Stimulated activated CD8-positive, alpha-beta memory T cell treated with anti-CD3 and anti-CD28 coated beads, Interleukin-15, amount 100 ng/mL, for 24 hours (primary cell): ENCODE data around the gene LIN7B.
"Not testable (repeated sequence)": the region's sequence is repeated elsewhere in the genome, so short reads cannot be mapped to it uniquely, and the experiment has no call there.

Experiments used
- DNase-seq: peaks from one replicate; pipeline ENCODE4 v3.0.0-alpha.2; 2020; ENCODE audit warnings: low read depth

The LIN7B gene

DNA sequence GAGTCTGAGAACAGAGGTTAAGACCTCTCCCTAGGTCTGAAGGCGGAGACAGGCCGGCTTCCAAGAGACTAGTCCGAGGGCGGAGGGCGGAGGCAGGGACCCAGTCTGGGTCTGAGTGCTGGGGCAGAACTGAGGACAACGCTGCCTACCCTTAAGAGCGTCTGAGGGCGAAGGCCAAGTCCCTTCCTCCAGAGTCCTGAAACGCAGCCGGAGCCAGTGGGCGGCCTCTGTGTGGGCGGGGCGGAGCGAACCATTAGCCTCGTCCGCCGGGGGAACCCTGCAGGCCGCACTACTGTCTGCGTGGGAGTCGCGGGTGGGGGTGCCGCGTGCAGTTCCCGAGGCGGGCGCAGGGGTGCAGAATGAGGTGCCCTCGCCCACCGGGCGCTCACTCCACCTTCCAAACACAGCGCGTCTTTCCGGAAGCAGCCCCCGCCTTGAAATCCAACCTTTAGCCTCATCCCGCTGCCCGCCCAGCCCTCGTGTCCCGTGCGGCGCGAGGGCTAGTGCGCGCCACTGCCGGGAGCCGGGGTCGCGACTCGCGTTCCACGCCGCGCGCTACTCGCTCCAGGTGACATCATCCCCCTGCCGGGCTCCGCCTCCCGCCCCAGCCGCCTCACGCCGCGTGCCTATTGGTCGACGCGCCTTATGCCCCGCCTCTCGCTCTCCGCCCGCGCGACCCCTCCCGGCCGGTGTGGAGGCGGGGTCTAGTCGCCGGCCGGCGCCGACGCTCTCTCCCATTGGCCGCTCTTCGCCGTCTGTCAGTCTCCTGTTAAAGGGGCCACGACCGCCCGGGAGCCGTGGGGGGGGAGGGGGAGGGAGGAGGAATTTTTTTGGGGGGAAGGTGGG is 4.6 kb downstream of the LIN7B start, which contains the start of gene C19orf73:
C19orf73 (minus strand) TSS at position 579 of the 846 bp plus-strand sequence; CDS start at position 458, 121 bp downstream.
- peak; percentile 84 for DNase-seq

DNA sequence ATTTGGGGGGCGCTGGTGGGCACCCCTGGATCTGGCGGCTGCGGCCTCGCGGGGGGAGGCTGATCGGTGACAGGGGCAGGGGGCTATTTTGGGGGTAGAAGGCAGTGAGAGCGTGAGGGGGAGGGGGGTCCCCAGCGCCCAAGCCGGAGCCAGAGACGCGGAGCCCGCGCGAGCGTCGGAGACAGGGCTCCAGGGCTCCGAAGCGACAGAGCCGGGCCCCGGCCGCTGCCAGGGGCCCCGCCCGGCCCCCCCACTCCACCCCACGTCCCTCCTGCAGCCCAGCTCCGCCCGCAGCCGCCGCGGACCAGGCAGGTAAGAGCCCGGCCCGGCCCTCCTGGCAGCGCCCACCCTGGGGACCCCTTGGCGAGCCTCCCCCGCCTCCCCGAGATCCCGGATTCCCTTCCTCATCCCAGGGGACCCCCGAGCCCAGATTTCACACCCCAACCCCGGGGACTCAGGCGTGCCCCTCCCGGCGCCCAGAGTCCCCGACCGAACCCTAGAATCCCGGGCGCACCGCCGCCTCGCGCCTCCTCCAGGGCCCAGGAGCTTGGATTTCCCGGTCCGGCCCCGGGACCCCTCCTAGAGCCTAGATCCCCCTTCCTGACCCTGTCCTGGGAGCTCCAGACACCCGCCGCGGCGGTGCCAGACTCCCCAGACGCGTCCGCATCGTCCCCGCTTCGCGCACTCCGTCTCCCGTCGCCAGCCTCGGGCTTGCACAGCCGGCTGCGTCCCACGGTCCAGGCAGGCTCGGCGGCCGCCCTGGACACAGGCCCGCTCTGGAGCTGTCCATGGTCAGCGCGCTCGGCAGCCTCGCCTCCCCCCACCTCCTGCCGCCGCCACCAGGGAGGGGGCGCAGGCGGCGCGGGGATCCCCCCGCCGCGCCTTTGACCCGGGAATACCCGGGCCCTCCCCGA is 5.5 kb downstream of the LIN7B start, which contains the start of gene PPFIA3:
PPFIA3 (plus strand) TSS at position 134 of the 914 bp plus-strand sequence. CDS start 8,330 bp downstream, outside the sequence.
- no peak for DNase-seq

GRCh38 chr19:49120325-49120683 is 6.1 kb downstream of the LIN7B start:
- DNase-seq: no peak

DNA sequence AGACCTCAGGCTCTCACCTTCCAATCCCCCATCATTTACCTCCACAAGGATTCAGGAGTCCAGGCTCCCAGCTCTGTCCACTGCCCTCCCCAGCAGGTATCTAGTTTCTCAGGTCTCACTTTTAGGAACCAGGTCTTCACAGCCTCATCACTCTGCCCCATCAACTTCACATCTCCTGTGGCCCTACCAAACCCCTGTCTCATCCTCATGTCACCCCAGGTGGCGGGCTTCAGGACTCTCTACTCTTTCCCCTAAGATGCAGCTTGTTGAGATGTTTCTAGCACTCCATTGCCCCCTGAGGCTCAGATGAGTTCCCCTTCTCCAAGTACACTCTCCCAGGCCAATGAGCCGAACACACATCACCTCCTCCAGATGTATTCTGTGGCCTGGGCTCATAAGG is 6.7 kb downstream of the LIN7B start:
- no peak for DNase-seq

GRCh38 chr19:49121841-49122240 is 7.7 kb downstream of the LIN7B start:
- DNase-seq: not testable (repeated sequence)

DNA sequence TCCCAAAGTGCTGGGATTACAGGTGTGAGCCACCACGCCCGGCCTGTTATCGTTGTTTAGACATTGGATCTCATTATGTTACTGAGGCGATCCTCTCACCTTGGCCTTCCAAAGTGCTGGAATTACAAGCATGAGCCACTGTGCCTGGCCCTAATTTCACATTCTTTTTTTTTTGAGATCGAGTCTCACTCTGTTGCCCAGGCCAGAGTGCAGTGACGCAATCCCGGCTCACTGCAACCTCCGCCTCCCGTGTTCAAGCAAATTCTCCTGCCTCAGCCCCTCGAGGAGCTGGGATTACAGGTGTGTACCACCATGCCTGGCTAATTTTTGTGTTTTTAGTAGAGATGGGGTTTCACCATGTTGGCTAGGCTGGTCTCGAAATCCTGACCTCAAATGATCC is 9.1 kb downstream of the LIN7B start:
- DNase-seq: not testable (repeated sequence)

DNA sequence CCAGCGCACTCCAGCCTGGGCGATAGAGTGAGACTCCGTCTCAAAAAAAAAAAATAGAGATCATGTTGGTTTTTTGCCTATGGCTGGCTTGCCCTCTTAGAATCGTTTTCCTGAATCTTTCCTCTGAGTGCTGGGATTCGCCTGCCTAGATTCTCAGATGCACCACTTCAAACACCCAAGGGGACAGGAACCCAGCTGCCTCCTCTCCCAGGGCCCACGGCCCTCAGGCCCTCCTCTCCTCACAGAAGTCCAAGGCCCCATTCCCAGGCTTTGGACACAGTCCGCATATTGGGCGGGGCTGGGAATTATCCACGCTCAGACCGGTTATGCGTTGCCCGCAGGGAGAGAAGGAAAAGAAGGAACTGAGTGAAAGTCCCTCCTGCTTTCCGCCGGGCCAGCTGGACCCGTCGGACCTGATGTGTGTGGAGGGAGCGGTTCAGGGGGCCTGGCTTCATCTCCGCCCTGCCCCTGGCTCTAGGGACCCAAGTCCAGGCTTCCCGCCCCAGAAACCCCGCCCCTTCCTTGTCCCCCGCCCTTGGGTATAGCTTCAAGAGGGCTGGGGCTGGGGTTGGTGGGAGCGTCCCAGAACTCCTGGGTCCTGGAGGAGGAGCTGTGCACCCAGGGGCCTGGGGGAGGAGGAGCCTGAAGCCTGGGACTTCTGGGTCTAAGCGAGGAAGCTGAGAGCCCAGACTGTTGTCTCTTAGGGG is 11.0 kb downstream of the LIN7B start:
- DNase-seq: no peak

DNA sequence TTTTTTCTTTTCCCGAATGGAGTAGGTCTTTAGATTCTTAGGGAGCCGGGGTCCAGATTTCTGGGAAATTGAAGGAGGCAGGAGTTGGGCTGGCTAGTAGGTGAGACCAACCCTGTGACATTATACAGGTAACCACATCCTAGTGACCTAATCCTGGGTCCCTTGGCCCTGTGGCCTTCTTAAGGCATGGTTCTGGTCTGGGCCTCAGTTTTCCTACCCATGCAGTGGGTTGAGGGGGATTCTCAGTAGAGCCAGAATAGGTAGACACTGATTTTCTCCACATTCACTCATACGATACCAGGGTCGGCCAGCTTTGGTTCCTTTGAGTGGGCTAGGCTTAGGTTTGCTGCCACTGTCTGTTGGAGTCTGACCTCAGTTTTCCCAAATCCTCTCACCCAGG is 12.4 kb downstream of the LIN7B start:
- no peak for DNase-seq

- not testable (repeated sequence) for DNase-seq
Observed at GRCh38 chr19:49127225-49127624, 13.1 kb downstream of the LIN7B start.

DNA sequence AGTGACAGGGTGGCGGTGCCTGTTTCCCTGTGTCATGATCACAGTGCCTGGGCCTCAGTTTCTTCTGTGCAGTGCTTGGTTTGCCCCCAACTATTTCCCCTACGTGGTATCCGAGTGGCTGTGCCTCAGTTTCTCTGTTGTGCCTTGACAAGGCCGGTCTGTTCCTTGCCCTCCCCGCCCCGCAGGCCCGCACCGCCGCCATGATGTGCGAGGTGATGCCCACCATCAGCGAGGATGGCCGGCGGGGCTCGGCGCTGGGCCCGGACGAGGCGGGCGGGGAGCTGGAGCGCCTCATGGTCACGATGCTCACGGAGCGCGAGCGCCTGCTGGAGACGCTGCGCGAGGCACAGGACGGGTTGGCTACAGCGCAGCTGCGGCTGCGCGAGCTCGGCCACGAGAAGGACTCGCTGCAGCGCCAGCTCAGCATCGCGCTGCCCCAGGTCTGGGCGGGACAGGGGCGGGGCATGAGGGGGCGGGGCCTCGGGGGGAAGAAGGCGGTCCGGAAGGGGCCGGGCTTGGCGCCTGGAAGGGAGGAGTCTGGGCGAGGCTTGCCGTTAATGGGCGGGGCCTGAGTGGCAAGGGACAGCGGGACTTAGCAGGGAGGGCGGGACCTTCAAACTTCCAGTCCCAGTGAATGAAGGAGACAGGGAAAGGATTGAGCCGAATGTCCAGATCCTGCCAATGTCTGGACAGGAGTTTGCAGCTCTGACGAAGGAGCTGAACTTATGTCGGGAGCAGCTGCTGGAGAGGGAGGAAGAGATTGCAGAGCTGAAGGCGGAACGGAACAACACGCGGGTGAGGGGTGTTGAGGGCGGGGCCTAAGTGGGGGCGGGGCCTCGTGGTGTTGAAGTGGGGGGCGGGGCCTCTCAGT is 13.7 kb downstream of the LIN7B start:
- DNase-seq: peak; percentile 83

DNA sequence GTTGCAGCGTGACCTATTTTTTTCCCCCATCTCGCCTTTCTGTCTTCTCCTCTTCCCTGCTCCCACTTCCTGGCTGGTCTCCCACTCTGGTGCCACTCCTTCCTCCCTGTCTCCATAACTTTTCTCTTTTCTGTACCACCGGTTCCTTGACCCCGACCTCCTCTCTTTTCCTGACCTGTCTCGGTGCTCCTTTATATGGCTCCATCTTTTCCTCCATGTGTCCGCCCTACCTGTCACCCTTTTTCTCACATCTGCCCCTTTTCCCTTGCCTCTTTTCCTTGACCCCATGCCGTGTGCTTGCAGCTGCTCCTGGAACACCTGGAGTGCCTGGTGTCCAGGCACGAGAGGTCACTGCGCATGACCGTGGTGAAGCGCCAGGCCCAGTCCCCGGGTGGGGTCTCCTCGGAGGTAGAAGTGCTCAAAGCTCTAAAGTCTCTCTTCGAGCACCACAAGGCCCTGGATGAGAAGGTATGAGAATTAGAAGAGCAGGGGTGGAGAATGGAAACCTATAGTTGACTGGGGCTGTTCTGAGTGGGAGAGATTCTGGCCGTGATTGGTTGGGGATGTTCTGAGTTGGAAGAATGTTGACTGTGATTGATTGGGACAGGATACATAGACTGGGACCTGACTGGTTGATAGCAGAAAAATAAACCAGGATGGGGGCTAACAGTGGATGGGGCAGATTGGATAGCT is 14.5 kb downstream of the LIN7B start:
- no peak for DNase-seq

GRCh38 chr19:49129238-49129583 is 15.0 kb downstream of the LIN7B start:
- no peak for DNase-seq

DNA sequence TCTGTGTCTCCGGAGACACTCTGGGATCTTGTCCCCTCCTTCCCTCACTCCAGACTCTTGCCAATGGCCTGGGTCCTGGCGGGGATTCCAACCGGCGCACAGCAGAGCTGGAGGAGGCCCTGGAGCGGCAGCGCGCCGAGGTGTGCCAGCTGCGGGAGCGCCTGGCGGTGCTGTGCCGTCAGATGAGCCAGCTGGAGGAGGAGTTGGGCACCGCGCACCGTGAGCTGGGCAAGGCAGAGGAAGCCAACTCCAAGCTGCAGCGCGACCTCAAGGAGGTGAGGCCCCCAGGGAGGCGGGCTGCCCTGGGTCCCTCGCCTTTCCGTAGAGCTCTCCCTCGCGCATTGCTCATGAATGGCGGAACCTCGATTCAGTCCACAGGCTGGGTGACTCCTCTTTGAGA is 16.2 kb downstream of the LIN7B start:
- DNase-seq: no peak

- DNase-seq: no peak
Observed at GRCh38 chr19:49132974-49133609, 18.9 kb downstream of the LIN7B start.

GRCh38 chr19:49133621-49134454 is 19.7 kb downstream of the LIN7B start:
- DNase-seq: no peak

GRCh38 chr19:49135686-49136085 is 21.5 kb downstream of the LIN7B start:
- no peak for DNase-seq

- DNase-seq: no peak
Observed at GRCh38 chr19:49136771-49137171, 22.6 kb downstream of the LIN7B start.

DNA sequence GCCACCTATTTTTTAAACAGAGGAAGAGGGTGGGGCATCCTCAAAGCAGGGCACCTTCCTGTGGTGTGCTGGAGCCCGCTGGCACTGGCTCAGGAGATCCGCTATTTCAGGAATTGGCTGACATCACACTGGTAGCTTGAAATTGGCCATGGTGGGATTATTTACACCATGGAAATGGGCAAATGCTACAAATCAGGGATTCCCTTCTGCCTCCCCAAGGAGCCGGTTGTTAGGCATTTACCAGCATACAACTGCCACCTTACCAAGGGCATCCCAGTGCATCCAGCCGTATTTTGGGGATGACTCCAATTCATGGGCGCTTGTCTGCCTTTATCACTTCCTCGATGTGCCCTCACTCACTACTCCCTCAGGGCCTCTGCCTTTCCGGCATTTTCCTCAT is 26.8 kb downstream of the LIN7B start:
- no peak for DNase-seq

DNA sequence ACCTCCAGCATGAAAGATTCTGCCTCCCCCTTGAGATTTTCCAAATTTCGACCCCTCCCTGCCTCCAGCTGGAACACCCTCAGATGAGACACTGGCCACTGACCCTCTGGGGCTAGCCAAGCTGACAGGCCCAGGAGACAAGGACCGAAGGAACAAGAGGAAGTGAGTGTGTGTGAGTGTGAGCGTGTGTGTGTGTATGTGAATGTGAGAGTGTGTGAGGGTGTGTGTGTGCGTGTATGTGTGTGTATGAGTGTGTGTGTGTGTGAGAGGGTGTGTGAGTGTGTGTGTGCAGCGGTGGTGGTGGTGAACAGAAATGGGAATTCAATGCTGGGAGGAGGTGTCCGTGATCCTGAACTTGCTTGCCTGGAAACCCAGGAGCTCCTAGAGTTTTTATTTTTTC is 27.2 kb downstream of the LIN7B start:
- no peak for DNase-seq
